HG02870 (cell line): ENCODE results near the gene FURIN.
A peak's percentile ranks its signal among the peaks of the same experiment; 100 is the strongest.
"Not testable (repeated sequence)": the region's sequence is repeated elsewhere in the genome, so short reads cannot be mapped to it uniquely, and the experiment has no call there.

Source experiments
- ATAC-seq: cut with Tn5 transposase; IDR thresholded peaks from one replicate; pipeline ENCODE4 v1.9.1; 2021; ENCODE audit warnings: mild to moderate bottlenecking, moderate library complexity; ENCODE audit not compliant: unreplicated experiment

Gene FURIN

DNA sequence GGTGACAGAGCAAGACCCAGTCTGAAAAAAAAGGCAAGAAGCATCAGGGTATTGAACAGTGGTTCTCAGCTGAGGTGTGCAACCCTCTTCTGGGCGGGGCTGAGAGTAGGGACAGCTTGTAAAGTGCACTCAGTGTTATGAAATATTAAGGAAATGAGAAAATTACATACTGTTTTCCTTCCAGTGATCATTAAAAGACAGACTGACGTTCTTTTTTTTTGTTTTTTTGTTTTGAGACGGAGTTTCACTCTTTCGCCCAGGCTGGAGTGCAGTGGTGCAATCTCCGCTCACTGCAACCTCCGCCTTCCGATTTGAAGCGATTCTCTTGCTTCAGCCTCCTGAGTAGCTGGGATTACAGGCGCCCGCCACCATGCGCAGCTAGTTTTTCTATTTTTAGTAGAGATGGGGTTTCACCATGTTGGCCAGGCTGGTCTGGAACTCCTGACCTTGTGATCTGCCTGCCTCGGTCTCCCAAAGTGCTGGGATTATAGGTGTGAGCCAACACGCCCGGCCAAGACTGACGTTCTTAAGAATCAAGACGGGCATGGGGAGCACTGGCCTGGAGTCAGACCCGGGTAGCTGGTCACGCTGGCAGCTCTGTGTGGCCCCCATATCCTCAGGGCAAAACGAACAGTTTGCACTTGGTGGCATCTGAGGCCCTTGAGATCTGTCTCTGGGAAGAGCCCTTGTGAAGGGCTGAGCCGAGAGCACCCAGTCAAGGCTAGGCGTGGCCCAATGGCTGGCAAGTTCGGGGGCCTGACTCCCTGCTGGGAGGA, 46.1 kb downstream of the FURIN start:
- no peak for ATAC-seq

DNA sequence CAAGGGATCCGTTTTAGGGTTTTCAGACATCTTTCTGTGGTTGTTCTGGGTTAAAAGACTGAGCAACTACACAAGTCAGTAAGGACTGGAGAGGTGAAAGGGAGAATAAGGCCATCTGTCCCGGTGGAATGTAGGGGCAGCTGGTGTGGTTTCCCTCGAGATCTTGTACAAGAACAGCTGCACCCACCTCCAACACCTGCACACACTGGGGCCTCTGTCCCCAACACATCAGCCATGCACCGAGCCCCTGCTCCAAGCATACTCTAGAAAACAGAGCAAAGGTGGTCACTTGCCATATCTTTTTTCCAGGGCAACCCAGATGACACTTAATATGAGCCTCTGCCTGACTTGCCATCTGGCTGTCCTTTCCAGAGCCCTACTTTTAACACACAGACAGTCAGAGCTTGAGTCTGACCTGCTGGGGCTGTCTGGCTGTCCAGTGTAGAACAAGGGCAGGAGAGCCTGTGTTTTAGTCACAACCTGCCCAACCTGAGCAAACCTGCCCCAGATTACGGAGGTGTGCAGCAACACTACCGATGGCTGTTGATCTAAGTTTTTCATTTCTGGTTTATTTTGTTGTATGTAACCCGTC, 46.9 kb downstream of the FURIN start:
- no peak for ATAC-seq

DNA sequence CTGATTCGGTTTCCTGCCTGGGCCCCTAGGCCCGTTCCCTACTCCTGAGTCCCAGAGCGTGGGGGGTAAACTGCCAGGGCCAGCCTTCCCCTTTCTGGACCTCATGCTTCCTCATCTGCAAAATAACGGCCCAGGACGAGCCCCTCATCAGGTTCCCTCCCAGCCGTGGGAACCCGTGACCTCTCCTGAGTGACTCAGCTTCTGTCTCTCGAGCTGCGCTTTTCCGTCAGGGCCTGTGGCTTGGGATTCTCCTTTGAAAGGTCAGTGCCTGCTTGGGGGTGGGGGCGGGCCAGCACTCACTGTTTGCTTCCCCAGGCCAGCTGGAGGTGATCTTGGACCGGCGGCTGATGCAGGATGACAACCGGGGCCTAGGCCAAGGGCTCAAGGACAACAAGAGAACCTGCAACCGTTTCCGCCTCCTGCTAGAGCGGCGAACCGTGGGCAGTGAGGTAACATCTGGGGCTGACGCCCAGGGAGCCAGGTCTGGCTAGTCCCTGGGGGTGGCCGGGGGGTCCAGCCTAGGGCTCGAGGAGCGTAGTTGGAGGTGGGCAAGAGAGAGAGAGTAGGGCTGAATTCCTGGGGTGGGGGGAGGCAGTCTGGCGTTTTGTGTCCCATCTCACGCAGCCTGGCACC, 47.5 kb downstream of the FURIN start:
- no peak for ATAC-seq

DNA sequence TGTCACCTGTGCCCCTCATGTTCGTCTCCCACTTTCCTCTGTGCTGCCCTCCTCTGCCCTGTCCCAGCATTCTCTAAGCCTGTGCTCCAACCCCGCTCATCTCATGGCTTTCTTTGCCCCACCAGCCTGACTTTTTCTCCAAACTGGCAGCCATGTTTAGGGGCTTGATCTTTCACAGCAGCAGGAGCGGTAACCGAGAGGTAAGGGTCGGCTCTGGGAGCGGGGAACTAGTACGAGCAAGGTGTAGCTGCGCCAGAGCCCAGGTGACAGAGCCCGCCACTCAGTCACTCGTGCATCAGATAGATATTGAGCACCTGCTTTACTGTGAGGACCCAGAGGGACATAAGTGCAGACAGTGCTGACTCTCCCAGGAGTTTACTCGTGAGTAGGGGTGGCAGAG, 48.1 kb downstream of the FURIN start:
- ATAC-seq, result no peak

DNA sequence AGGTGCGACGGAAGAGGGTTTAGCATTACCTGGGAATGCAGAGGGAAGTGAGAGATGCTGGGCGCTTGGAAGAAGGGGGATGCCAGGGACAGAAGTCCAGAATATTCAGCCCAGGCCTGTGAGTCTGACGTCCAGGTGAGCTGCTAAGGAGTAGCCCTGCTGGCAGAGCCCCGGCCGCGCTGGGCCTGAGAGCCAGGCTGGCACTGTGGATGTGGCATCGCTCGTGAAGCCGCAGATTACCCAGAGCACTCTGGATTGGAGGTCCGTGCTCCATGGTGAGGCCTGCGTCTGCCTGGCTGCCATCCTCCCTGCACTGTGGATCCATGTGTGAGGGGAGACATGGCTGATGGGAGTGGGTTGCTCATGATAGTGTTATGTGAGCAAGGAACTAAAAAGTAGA, 49.2 kb downstream of the FURIN start:
- ATAC-seq, result no peak

DNA sequence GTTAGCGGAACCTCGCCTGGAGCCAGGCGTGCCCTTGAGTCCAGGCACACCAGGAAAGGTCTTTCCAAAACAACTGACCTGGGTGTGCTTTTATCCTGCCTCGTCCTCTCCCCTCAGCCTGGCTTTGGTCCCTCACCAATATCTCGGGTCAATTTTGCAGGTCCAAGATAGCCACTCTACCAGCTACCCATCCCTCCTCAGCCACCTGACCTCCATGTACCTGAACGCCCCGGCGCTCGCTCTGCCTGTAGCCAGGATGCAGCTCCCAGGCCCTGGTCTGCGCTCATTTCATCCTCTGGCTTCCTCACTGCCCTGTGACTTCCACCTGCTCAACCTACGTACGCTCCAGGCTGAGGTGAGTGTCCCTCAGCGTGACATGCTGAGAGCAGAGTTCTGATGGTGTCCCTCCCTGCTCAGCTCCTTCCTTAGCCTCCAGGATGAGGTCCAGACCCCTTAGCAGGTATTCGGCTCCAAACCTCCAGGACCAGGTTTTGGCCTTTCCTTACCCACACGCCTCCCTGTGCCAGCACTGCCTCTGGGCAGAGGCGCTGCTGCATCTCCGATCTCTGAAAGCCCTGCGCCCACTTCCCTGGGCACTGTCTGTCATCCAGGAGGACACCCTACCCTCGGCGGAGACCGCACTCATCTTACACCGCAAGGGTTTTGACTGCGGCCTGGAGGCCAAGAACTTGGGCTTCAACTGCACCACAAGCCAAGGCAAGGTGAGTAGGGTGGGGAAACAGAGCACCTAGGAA, 49.8 kb downstream of the FURIN start:
- no peak for ATAC-seq

DNA sequence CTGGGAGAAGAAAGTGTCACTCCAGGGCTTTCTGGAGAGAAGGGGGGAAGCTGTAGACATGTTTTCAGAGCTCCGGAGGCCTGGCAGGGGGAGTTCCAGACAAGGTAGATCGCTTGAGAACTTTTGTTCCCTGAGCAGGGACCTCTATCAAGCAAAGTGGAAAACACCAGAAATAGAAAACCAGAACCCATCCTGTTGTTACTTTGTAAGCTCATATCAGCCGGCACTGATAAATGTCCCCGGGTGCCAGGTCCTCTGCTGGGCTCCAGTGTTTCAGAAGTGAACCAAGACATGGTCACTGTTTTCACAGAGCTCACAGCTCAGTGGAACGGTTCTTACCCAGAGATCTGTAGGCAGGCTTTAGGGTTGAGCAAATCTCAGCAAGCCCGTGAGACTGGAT, 50.4 kb downstream of the FURIN start:
- ATAC-seq, result no peak

DNA sequence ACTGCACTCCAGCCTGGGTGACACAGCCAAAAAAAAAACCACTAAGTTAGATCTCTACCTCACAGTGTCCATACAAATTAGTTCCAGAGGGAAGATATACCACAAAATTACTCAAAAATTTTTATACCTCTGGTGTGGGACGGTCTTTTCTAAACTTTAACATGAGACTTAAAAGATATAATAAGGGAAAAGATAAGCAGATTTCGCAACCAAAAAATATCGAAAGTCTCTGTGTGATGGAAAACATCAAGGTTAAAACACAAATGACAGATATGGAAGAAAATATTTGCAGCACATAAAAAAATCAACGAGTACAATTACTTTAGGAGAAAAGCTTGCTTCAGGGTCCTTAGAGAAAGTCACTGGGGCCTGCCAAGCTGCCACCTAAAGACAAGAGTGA, 53.5 kb downstream of the FURIN start:
- no peak for ATAC-seq

DNA sequence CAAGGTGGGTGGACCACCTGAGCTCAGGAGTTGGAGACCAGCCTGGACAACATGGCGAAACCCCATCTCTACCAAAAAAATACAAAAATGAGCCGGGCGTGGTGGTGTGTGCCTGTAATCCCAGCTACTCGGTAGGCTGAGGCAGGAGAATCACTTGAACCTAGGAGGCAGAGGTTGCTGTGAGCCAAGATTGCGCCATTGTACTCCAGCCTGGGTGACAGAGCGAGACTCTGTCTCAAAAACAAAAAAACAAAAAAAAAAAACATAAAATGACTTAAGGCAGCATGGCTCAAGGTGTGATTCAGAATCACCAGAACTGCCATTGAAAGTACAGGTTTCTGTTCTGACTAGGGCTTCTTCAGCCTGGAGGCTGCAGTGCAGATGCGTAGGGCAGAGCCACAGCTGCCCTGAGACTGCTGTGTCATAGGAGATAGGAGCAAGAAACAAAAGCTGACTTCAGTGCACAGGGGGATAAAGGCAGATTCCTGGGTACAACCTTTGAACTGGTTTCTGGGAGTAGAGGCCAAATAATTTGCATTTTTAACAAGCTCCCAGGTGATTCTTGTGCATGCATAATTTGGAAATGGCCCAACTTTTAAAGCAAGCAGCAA, 54.4 kb downstream of the FURIN start:
- peak; percentile 80 for ATAC-seq

DNA sequence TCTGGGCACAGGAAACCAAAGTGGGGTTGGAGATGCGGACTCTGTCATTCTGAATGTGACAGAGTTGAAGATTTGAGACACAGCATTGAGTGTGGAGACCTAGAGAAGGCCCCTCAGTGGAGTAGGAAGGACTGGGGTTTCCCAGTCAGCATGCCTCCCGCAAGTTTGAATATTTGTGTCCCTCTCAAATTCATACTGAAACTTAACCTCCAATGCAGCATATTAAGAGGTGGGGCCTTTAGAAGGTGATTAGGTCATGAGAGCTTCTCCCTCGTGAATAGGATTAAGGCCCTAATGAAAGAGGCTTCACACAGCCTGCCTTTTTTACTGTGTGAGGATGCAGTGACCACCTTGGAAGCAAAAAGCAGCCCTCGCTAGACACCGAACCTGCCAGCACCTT, 56.0 kb downstream of the FURIN start:
- peak; percentile 78 for ATAC-seq

DNA sequence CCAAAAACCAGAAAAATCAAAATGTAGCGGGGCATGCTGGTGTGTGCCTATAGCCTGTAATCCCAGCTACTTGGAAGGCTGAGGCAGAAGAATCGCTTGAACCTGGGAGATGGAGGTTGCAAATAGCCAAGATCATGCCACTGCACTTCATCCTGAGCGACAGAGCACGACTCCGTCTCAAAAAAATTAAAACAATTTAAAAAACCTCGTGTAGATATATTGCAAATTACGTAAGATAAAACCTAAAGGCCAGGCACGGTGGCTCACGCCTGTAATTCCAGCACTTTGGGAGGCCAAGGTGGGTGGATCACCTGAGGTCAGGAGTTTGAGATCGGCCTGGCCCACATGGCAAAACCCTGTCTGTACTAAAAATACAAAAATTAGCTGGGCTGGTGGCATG, 58.4 kb downstream of the FURIN start:
- ATAC-seq, result not testable (repeated sequence)

DNA sequence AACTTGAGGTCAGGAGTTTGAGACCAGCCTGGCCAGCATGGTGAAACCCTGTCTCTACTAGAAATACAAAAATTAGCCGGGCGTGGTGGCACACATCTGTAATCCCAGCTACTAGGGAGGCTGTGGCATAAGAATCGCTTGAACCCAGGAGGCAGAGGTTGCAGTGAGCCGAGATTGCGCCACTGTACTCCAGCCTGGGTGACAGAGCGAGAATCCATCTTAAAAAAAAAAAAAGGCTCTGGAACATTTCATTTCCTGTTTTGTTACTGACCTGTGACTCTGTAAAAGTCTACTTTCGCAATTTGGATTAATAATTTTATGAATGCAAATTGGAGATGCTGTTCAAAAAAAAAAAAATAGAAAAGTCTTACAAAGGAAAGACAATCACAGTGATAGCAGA, 59.7 kb downstream of the FURIN start:
- ATAC-seq, result not testable (repeated sequence)

DNA sequence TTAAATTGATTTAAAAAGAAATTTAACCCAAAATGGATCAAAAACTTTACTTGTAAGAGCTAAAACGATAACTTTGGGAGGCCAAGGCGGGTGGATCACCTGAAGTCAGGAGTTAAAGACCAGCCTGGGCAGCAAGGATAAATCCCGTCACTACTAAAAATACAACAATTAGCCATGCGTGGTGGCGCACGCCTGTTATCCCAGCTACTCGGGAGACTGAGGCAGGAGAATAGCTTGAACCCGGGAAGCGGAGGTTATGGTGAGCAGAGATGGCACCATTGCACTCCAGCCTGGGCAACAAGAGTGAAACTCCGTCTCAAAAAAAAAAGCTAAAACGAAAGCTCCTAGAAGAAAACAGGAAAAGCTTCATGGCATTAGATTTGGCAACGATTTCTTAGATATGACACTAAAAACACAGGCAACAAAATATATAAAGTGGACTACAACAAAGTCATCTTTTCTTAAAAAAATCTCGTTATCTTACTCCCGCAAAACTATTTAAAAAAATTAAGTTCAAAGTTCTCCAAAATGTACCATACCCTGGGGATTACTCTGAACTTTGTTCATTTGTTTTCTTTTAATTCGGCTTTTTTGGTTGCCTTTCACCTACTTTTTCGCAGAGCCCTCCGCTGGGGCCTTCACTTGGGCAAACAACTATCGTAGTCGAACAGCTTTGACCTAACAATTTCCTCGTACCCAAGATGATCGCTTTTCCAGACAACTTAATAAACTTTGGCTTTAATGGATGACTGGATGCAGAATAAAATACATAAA, 61.0 kb downstream of the FURIN start:
- ATAC-seq, result no peak

DNA sequence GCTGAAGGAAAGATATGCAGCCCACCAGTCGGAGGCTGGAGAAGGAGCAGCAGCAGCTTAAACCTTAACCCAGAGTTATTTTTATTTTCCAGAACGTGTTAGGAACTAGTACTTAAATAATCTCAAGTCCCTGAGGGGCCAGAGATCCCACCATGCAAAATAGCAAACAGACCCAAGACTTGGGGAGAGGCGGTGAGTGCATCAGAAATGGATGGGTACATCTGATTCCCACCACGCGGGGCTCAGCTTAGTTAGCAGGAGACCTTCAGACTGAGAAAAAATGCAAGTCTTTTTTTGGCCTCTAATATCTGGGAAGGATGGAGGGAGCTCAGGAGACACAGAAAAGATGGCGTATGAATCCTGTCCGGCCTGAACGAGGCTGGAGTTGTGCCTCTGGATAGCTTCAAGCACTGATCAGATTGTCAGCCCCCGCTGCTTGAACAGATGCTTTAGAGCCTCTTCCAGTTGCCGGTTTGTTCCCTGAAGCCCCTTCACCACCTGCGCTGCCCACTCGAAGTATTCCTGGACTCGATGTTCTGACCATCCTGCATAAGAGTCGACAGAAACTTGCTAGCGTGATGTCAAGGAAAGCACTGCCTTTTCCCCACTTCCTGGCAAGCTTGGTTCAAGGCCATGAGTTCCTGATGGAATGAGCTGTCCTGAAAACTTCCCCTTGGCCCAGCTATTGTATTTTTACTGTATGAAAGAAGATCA, 62.6 kb downstream of the FURIN start:
- no peak for ATAC-seq

DNA sequence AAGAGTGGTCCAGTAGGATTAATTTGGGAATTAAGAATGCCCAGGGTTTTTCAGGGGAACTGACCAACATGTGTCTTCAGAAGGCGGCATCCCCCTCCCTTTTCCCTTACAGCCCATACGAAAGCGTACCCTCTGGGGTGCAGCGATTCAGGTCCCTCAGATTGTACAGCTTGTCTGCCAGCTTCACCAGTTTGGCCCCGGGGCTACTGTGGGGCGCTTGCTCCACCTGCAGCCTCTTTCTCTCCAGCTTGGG, 63.1 kb downstream of the FURIN start:
- ATAC-seq, result no peak

DNA sequence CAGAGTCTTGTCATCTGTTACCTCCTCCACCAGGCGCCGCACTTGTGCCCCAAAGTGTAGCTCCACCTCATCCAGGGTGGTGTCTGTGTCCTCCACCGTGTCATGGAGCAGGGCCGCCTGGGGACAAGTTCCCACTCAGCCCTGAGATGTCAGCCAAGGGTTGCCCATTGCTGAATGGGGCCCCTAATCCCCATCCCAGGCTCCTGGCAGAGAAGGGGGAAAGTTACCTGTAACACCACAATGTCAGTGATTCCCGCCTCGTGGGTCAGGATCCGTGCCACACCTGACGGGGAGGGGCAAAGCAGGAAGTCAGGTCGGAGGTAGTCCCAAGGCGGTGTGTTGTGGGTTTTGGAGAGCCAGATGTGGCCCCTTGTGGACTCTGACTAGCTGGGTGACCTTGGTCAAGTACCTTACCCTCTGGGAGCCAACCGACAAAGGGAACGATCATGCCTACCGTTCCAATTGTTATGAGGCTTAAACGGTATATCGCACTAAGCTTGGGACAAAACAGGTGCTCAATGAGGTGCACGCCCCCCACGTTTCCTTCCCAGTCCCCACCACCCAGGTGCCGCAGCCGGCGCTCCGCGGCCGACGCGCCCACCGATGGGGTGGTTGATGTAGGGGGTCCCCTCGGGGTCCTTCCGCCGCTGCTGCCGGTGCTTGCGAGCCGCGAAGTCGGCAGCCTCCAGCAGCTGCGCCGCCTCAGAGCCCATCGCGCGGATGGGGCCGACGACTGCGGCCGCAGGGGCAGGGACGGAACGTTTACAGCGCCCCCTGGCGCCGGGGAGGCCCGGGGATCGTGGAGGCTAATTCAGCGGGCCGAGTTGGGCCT, 63.7 kb downstream of the FURIN start, which contains the start of gene HDDC3:
Gene HDDC3 (minus strand): TSS at position 722 of the 832 bp plus-strand sequence. CDS start 9 bp downstream, at position 713.
- ATAC-seq, result peak; percentile 34

DNA sequence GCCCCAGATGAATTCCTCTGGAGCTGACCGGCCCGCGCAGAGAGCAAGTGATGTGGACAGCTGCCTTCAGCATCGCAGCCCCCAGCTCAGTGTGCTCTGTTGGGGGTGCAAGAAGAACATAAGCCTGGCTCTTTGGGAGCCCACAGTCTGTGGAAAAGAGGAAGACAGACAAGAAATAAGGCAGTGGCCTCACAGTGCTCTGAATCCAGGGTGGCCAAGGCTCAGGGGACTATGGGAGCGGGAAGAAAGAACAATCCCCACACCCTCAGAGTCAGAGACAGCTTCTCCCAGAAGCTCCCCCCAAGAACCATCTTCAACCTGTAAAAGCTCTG, 64.2 kb downstream of the FURIN start:
- ATAC-seq, result no peak
